GM21447 (cell line): ENCODE measurements around the gene STK39.

Experiments
- ATAC-seq: cut with Tn5 transposase; IDR thresholded peaks from one replicate; pipeline ENCODE4 v1.9.1; 2021; ENCODE audit not compliant: unreplicated experiment

STK39 gene

GRCh38 chr2:168244318-168244717 lies 3.1 kb downstream of the STK39 start:
- no peak for ATAC-seq

- ATAC-seq, result no peak
Observed at GRCh38 chr2:168243061-168243460, 4.3 kb downstream of the STK39 start.

GRCh38 chr2:168241746-168242145 lies 5.6 kb downstream of the STK39 start:
- no peak for ATAC-seq

GRCh38 chr2:168241208-168241607 lies 6.2 kb downstream of the STK39 start:
- ATAC-seq, result no peak

- no peak for ATAC-seq
Observed at GRCh38 chr2:168239281-168239680, 8.1 kb downstream of the STK39 start.

GRCh38 chr2:168237741-168238140 lies 9.7 kb downstream of the STK39 start:
- no peak for ATAC-seq

- no peak for ATAC-seq
Observed at GRCh38 chr2:168234407-168235085, 12.8 kb downstream of the STK39 start.

- ATAC-seq, result no peak
Observed at GRCh38 chr2:168233726-168234406, 13.5 kb downstream of the STK39 start.

GRCh38 chr2:168233166-168233565 lies 14.2 kb downstream of the STK39 start:
- no peak for ATAC-seq

GRCh38 chr2:168231609-168232241 lies 15.7 kb downstream of the STK39 start:
- no peak for ATAC-seq

GRCh38 chr2:168230389-168230788 lies 17.0 kb downstream of the STK39 start:
- ATAC-seq, result no peak

- ATAC-seq, result no peak
Observed at GRCh38 chr2:168224346-168224745, 23.0 kb downstream of the STK39 start.

- no peak for ATAC-seq
Observed at GRCh38 chr2:168222088-168222487, 25.3 kb downstream of the STK39 start.

GRCh38 chr2:168220965-168221819 lies 26.2 kb downstream of the STK39 start:
- no peak for ATAC-seq

GRCh38 chr2:168217920-168218319 lies 29.5 kb downstream of the STK39 start:
- no peak for ATAC-seq

GRCh38 chr2:168216351-168217005 lies 30.9 kb downstream of the STK39 start:
- no peak for ATAC-seq

- no peak for ATAC-seq
Observed at GRCh38 chr2:168215813-168216212, 31.6 kb downstream of the STK39 start.

- no peak for ATAC-seq
Observed at GRCh38 chr2:168212866-168213265, 34.5 kb downstream of the STK39 start.

- no peak for ATAC-seq
Observed at GRCh38 chr2:168212167-168212566, 35.2 kb downstream of the STK39 start.

GRCh38 chr2:168211664-168212163 lies 35.7 kb downstream of the STK39 start:
- peak; percentile 78 for ATAC-seq
